Hepatocyte (in vitro differentiated cells): Measurements from ENCODE around the gene ACSL4.

Source experiments
- CTCF ChIP-seq: fragments of 200-600 bp; sonication (generic); IDR thresholded peaks from 2 replicates; pipeline ENCODE4 v1.5.1; 2016; ENCODE audit warnings: antibody characterized with exemption, mild to moderate bottlenecking; ENCODE audit not compliant: poor library complexity
- EZH2 ChIP-seq: fragments of 200-600 bp; sonication (generic); IDR thresholded peaks from 2 replicates; pipeline ENCODE4 v1.6.1; 2016; ENCODE audit warnings: antibody characterized with exemption, mild to moderate bottlenecking, borderline replicate concordance
- EZH2phosphoT487 ChIP-seq: fragments of 200-600 bp; sonication (generic); IDR thresholded peaks from one replicate; pipeline ENCODE4 v1.6.1; 2018; ENCODE audit warnings: antibody characterized with exemption, mild to moderate bottlenecking, low read depth, moderate library complexity; ENCODE audit not compliant: unreplicated experiment, severe bottlenecking

GRCh38 chrX:109619771-109620170, 113.3 kb downstream of the ACSL4 start:
- TF ChIP-seq CTCF (no peak), EZH2 (no peak), EZH2phosphoT487 (no peak)
